Naive B cell (primary cell): Measurements from ENCODE around the gene ZNF695. TPM values are rescaled to one million over a fixed set of nuclear protein-coding genes. Genes with fewer than 3 reads are reported as not detected.
"Not testable (repeated sequence)": the region's sequence is repeated elsewhere in the genome, so short reads cannot be mapped to it uniquely, and the experiment has no call there.

ENCODE experiments used
- ATAC-seq, 2 donors: fragments of 150-1000 bp; cut with Tn5 transposase; 2 replicates each; pipeline ENCODE4 v1.10.0; 2021; ENCODE audit warnings: low read depth in 2 of 2, mild to moderate bottlenecking in 2 of 2, moderate library complexity in 2 of 2
- DNase-seq: peaks from one replicate; pipeline ENCODE4 v3.0.0; 2022
- H3K27ac Mint-ChIP-seq, 6 donors: one replicate each; pipeline ENCODE4 v1.8.0; 2020 to 2022; ENCODE audit warnings: mild to moderate bottlenecking in 6 of 6, mixed read lengths in 6 of 6, moderate library complexity in 5 of 6, inconsistent platforms in 2 of 6
- H3K27me3 Mint-ChIP-seq, 3 donors: one replicate each; pipeline ENCODE4 v1.8.0; 2021 to 2022; ENCODE audit warnings: mixed read lengths in 3 of 3, mild to moderate bottlenecking in 1 of 3
- H3K36me3 Mint-ChIP-seq, 2 donors: one replicate each; pipeline ENCODE4 v1.8.0; 2020 to 2022; ENCODE audit warnings: mixed read lengths in 2 of 2, inconsistent platforms in 1 of 2, mild to moderate bottlenecking in 1 of 2
- H3K4me1 Mint-ChIP-seq, 3 donors: one replicate each; pipeline ENCODE4 v1.8.0; 2020 to 2022; ENCODE audit warnings: mixed read lengths in 3 of 3, inconsistent platforms in 1 of 3, mild to moderate bottlenecking in 1 of 3, moderate library complexity in 1 of 3
- H3K4me3 Mint-ChIP-seq, 8 donors: one replicate each; pipeline ENCODE4 v1.8.0; 2020 to 2022; ENCODE audit warnings: mild to moderate bottlenecking in 8 of 8, mixed read lengths in 8 of 8, moderate library complexity in 8 of 8, inconsistent platforms in 2 of 8
- H3K9me3 Mint-ChIP-seq, 7 donors: one replicate each; pipeline ENCODE4 v1.8.0; 2020 to 2022; ENCODE audit warnings: mixed read lengths in 7 of 7, mild to moderate bottlenecking in 5 of 7, inconsistent platforms in 2 of 7, moderate library complexity in 1 of 7
- polyA plus RNA-seq, 6 donors: library from polyadenylated mRNA; unstranded; fragments of 300-500 nt; fragmentation: Illumina TruSeq; gene quantifications; one replicate each; pipeline ENCODE4 v1.2.3, GENCODE V29; 2021; ENCODE audit warnings: low read depth in 6 of 6

ZNF695 gene
- under 1 TPM in 1 of 6 donors, not detected in 5; 0.08 TPM for polyA plus RNA-seq

DNA sequence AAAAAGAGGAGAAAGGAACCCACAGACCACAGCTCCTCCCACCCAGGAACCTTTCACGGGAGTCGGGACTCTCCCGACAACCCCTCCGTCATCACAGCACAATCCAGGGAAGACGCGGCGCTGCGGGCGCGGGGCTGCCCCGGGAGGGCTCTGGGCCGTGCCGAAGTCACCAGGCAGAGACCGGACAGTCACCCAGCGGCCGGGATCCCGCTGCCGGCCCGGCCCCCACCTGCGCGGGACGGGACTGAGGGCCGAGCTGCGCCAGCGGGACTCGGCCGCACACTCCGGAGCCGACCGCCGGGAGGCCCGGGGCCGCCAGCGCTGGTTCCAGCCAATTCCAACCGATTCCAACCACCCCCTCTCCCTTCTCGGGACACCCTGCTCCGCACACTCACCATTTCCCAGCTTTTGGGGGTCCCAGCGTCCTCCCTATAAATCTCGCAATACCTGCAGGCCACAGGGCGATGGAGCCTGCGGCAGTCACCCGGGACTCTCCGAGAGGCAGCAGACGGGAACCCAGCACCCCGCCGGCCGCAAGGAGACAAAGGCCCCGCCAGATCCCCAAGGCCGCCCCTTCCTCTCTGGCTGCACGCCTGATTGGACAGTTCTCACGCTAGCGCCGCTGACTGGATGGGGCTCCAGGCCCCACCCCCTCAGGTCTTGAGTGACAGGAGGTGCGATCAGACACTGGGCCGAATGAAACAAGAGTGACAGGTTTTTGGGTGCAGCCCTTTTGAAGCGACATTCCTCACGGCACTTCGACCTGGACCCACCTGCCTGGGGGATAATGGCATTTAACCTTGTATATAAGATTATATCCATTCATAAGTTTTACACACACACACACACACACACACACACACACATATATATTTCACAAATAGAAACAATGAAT lies at the start of gene ZNF695:
ZNF695 (minus strand) TSS at position 547 of the 895 bp plus-strand sequence; CDS start at position 398, 149 bp downstream.
- DNase-seq: peak; percentile 79
- Mint-ChIP-seq H3K4me1 (peaks cover 6 to 12% (median 6%) of the 10 kb centered on the region in 3 donors), H3K4me3 (peak within 1 kb of the TSS; percentile 84 to 100 (median 96)), H3K9me3 (peaks cover 0 to 60% (median 42%) of the 10 kb centered on the region in 7 donors), H3K27me3 (peaks cover 8 to 43% (median 29%) of the 10 kb centered on the region in 3 donors), H3K36me3 (peaks cover 5 to 8% of the 10 kb centered on the region in 2 donors), H3K27ac (peak within 1 kb of the TSS in 5 of 6 donors; percentile 60 to 98 (median 86))
- ATAC-seq: peak; percentile 99

DNA sequence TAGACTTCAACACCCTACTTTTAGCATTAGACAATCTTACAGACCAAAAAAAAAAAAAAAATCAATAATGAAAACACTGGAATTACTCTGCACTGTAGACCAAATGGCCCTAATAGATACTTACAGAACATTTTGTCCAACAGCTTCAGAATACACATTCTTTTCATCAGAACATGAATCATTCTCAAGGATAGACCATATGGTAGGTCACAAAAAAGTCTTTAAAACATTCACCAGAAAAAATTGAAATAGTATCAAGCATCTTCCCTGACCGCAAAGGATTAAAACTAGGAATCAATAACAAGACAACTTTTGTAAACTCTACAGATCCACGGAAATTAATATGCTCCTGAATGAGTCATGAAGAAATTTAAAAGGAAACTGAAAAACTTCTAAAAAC lies 48.2 kb upstream of the ZNF695 start:
- no peaks in the 10 kb centered on the region for H3K27me3 Mint-ChIP-seq
- H3K4me1 Mint-ChIP-seq: peaks cover 4 to 22% (median 12%) of the 10 kb centered on the region in 3 donors
- peaks cover 38 to 62% of the 10 kb centered on the region in 2 donors for H3K36me3 Mint-ChIP-seq
- no peak for DNase-seq
- no peak for ATAC-seq
- H3K9me3 Mint-ChIP-seq: peaks cover 9 to 89% (median 81%) of the 10 kb centered on the region in 7 donors
- no peak overlapping the region for H3K27ac Mint-ChIP-seq
- no peak overlapping the region for H3K4me3 Mint-ChIP-seq

DNA sequence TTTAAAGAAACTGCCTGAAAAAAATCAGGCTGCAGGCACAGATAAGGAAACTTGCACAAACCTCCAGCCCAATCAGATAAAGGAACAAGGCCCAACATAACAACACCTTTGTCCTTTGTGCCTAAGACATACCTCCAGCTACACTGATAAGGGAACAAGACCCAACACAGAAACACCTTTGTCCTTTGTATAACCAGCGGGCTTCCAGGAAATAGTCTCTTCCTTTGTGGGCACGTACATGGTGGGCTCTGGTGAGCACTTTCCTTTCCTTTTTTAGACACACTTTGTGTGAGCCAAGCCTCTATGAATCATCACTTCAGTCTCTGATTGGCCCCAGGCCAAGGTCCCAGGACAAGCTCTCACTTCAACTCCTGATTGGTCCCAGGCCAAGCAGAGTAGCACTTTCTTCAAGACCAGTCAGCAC lies 47.1 kb upstream of the ZNF695 start:
- peaks cover 13 to 93% (median 85%) of the 10 kb centered on the region in 7 donors for H3K9me3 Mint-ChIP-seq
- peaks cover 4 to 22% (median 12%) of the 10 kb centered on the region in 3 donors for H3K4me1 Mint-ChIP-seq
- ATAC-seq: no peak
- peaks cover 43 to 56% of the 10 kb centered on the region in 2 donors for H3K36me3 Mint-ChIP-seq
- peak overlapping the region in 1 of 8 donors; percentile 47 for H3K4me3 Mint-ChIP-seq
- no peak overlapping the region for H3K27ac Mint-ChIP-seq
- no peak for DNase-seq
- no peaks in the 10 kb centered on the region for H3K27me3 Mint-ChIP-seq

DNA sequence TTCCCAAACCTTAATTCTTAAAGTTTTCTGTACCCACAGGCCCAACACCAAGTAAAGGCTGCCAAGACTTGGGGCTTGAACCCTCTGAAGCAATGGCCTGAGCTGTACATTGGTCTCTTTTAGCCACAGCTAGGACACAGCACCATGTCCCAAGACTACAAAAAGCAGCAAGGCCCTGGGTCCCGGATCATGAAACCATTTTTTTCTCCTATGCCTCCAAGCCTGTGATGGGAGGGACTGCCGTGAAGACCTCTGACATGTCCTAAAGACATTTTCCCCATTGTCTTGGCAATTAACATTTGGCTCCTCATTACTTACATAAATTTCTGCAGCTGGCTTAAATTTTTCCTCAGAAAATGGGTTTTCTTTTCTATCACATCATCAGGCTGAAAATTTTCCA lies 39.8 kb upstream of the ZNF695 start:
- DNase-seq (no peak), ATAC-seq (no peak)
- H3K9me3 Mint-ChIP-seq: peaks cover 29 to 97% (median 91%) of the 10 kb centered on the region in 7 donors
- H3K4me1 Mint-ChIP-seq: peaks cover 0 to 4% (median 0%) of the 10 kb centered on the region in 3 donors
- H3K36me3 Mint-ChIP-seq: peaks cover 59 to 67% of the 10 kb centered on the region in 2 donors
- no peak overlapping the region for H3K27ac Mint-ChIP-seq
- H3K4me3 Mint-ChIP-seq: no peak overlapping the region
- no peaks in the 10 kb centered on the region for H3K27me3 Mint-ChIP-seq

DNA sequence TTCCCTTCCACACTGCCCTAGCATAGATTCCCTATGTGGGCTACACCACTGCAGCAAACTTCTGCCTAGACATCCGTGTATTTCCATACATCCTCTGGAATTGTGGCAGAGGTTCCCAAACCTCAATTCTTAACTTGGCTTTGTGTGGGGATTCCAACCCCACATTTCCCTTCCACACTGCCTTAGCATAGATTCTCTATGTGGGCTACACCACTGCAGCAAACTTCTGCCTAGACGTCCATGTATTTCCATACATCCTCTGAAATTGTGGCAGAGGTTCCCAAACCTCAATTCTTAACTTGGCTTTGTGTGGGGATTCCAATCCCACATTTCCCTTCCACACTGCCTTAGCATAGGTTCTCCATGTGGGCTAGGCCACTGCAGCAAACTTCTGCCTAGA lies 39.4 kb upstream of the ZNF695 start:
- H3K27ac Mint-ChIP-seq: no peak overlapping the region
- no peaks in the 10 kb centered on the region for H3K27me3 Mint-ChIP-seq
- peaks cover 31 to 97% (median 91%) of the 10 kb centered on the region in 7 donors for H3K9me3 Mint-ChIP-seq
- peaks cover 58 to 72% of the 10 kb centered on the region in 2 donors for H3K36me3 Mint-ChIP-seq
- no peak overlapping the region for H3K4me3 Mint-ChIP-seq
- peaks cover 0 to 4% (median 0%) of the 10 kb centered on the region in 3 donors for H3K4me1 Mint-ChIP-seq
- ATAC-seq: no peak
- DNase-seq: no peak

DNA sequence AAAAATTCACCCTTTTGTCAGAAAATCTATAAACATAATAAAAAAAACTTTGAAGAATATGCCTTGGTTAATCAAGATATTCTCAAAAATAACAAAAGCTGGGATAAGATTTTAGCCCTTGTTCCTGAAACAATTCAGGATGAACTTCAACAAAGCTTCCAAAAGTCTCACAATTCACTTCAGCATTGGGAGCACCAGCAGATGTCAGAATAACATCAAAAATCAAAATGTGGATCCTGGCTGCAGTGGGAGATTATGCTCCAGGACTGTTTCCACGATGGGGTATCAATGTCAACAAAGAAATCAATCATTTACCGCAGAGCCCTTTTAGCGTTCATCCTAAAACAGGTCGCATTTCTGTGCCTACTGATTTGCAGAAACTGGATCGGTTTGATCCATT lies 35.5 kb upstream of the ZNF695 start:
- no peak for DNase-seq
- Mint-ChIP-seq H3K27me3 (no peaks in the 10 kb centered on the region), H3K36me3 (peaks cover 57% of the 10 kb centered on the region in 2 donors), H3K9me3 (peaks cover 22 to 94% (median 84%) of the 10 kb centered on the region in 7 donors), H3K4me3 (no peak overlapping the region), H3K27ac (no peak overlapping the region), H3K4me1 (peaks cover 0 to 4% (median 0%) of the 10 kb centered on the region in 3 donors)
- ATAC-seq: no peak

DNA sequence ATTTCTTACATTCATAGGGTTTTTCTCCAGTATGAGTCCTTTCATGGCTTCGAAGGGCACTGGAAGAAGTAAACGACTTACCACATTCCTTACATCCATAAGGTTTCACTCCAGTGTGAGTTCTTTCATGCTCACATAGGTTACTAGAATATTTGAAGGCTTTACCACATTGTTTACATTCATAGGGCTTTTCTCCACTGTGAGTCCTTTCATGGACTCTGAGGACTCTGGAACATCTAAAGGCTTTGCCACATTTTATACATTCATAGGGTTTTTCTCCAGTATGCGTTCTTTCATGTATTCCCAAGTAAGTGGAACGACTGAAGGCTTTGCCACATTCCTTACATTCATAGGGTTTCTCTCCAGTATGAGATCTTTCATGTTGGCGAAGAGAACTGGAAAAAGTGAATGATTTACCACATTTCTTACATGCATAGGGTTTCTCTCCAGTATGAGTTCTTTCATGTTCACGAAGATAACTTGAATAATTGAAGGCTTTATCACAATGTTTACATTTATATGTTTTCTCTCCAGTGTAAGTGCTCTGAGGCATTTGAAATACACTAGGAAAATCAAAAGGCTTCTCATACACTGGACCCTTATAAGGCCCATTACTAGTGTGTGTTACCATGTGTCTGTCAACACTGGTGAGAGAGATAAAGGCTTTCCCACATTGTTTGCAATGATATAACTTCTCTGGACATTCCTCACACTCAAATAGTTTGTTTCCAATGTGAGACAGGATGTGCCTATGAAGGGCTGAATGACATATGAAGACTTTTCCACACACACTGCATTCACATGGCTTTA lies 29.9 kb upstream of the ZNF695 start:
- peaks cover 10 to 93% (median 78%) of the 10 kb centered on the region in 7 donors for H3K9me3 Mint-ChIP-seq

DNA sequence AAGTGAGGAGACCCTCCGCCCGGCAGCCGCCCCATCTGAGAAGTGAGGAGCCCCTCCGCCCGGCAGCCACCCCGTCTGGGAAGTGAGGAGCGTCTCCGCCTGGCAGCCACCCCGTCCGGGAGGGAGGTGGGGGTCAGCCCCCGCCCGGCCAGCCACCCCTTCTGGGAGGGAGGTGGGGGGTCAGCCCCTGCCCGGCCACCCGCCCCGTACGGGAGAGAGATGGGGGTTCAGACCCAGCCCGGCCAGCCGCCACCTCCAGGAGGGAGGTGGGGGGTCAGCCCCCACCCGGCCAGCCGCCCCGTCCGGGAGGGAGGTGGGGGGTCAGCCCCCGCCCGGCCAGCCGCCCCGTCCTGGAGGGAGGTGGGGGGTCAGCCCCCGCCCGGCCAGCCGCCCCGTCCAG lies 24.4 kb upstream of the ZNF695 start:
- H3K9me3 Mint-ChIP-seq: peaks cover 10 to 77% (median 71%) of the 10 kb centered on the region in 7 donors
- H3K36me3 Mint-ChIP-seq: peaks cover 26 to 34% of the 10 kb centered on the region in 2 donors
- not testable (repeated sequence) for H3K4me1 Mint-ChIP-seq

More for the DNA sequence above, 29.9 kb upstream of the ZNF695 start:
- H3K36me3 Mint-ChIP-seq: peaks cover 45 to 59% of the 10 kb centered on the region in 2 donors
- H3K27me3 Mint-ChIP-seq: no peaks in the 10 kb centered on the region
- H3K27ac Mint-ChIP-seq: no peak overlapping the region
- DNase-seq (no peak), ATAC-seq (no peak)
- H3K4me3 Mint-ChIP-seq: no peak overlapping the region
- H3K4me1 Mint-ChIP-seq: no peaks in the 10 kb centered on the region

DNA sequence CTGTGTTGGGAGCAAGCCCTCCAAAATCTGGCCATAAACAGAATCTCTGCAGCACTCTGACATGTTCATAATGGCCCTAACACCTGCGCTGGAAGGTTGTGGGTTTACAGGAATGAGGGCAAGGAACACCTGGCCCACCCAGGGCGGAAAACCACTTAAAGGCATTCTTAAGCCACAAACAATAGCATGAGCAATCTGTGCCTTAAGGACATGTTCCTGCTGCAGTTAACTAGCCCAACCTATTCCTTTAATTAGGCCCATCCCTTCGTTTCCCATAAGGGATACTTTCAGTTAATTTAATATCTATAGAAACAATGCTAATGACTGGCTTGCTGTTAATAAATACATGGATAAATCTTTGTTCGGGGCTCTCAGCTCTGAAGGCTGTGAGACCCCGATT lies 16.8 kb upstream of the ZNF695 start:
- peaks cover 12 to 26% of the 10 kb centered on the region in 2 donors for H3K36me3 Mint-ChIP-seq
- peaks cover 15 to 86% (median 60%) of the 10 kb centered on the region in 7 donors for H3K9me3 Mint-ChIP-seq

More for the DNA sequence above, 24.4 kb upstream of the ZNF695 start:
- H3K27me3 Mint-ChIP-seq, DNase-seq, H3K27ac Mint-ChIP-seq, ATAC-seq, H3K4me3 Mint-ChIP-seq: not testable (repeated sequence)

DNA sequence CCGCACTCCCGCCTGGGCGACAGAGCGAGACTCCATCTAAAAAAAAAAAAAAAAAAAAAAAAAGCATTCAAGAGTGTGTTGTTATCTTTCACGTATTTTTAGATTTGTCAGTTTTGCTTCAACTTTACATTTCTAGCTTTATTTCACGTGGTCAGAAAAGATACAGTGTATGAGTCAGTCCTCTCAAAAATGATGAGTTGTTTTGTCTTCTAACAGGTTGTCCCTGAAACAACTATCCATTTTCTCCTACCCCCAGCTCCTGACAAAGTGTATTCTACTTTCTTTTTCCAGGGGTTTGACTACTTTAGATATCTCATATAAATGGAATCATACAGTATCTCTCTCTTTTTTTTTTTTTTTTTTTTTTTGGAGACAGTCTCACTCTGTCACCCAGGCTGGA lies 5.5 kb upstream of the ZNF695 start:
- no peak overlapping the region for H3K27ac Mint-ChIP-seq
- peaks cover 4 to 69% (median 34%) of the 10 kb centered on the region in 7 donors for H3K9me3 Mint-ChIP-seq
- ATAC-seq (no peak), DNase-seq (no peak)
- no peak overlapping the region for H3K4me3 Mint-ChIP-seq
- H3K4me1 Mint-ChIP-seq: no peaks in the 10 kb centered on the region
- peaks cover 0 to 15% (median 8%) of the 10 kb centered on the region in 3 donors for H3K27me3 Mint-ChIP-seq
- H3K36me3 Mint-ChIP-seq: peaks cover 3 to 14% of the 10 kb centered on the region in 2 donors

More for the DNA sequence above, 16.8 kb upstream of the ZNF695 start:
- not testable (repeated sequence) for ATAC-seq, DNase-seq, H3K4me1 Mint-ChIP-seq, H3K27me3 Mint-ChIP-seq, H3K27ac Mint-ChIP-seq
- peak overlapping the region in 1 of 8 donors; percentile 37 for H3K4me3 Mint-ChIP-seq

DNA sequence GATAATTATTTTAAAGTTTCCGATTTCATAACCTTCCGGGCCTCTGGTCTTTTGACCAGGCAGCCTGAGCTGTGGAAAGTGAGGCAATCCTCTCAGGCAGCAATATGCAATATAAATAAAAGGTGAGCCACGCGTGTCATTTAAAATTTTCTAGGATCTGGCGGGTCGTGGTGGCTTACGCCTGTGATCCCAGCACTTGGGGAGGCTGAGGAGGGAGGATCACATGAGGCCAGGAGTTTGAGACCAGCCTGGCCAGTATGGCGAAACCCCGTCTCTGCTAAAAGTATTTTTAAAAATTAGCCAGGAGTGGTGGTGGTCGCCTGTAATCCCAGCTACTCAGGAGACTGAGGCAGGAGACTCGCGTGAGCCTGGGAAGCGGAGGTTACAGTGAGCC lies 546 bp upstream of the ZNF695 start:
- ATAC-seq (no peak), DNase-seq (no peak)
- Mint-ChIP-seq H3K27me3 (peaks cover 8 to 43% (median 29%) of the 10 kb centered on the region in 3 donors), H3K36me3 (peaks cover 5 to 8% of the 10 kb centered on the region in 2 donors), H3K27ac (no peak overlapping the region), H3K9me3 (peaks cover 0 to 60% (median 43%) of the 10 kb centered on the region in 7 donors), H3K4me1 (peaks cover 6 to 12% (median 6%) of the 10 kb centered on the region in 3 donors), H3K4me3 (peak overlapping the region; percentile 65 to 100 (median 96))

DNA sequence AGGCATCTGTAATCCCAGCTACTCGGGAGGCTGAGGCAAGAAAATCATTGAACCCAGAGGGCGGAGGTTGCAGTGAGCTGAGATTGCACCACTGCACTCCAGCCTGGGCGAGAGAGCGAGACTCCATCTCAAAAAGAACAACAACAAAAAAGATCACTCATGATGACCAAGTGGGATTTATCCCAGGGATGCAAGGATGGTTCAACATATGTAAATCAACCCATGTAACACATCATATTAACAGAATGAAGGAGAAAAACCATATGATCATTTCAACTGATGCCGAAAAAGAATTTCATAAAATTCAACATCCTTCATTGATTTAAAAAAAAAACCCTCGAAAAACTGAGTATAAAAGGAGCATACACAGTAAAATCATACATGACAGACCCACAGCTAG lies 3.8 kb downstream of the ZNF695 start:
- H3K4me1 Mint-ChIP-seq: peaks cover 6 to 12% (median 6%) of the 10 kb centered on the region in 3 donors
- peaks cover 1 to 70% (median 47%) of the 10 kb centered on the region in 7 donors for H3K9me3 Mint-ChIP-seq
- peaks cover 8 to 38% (median 22%) of the 10 kb centered on the region in 3 donors for H3K27me3 Mint-ChIP-seq
- H3K36me3 Mint-ChIP-seq: peaks cover 5 to 25% of the 10 kb centered on the region in 2 donors
- not testable (repeated sequence) for H3K4me3 Mint-ChIP-seq, H3K27ac Mint-ChIP-seq, DNase-seq, ATAC-seq

DNA sequence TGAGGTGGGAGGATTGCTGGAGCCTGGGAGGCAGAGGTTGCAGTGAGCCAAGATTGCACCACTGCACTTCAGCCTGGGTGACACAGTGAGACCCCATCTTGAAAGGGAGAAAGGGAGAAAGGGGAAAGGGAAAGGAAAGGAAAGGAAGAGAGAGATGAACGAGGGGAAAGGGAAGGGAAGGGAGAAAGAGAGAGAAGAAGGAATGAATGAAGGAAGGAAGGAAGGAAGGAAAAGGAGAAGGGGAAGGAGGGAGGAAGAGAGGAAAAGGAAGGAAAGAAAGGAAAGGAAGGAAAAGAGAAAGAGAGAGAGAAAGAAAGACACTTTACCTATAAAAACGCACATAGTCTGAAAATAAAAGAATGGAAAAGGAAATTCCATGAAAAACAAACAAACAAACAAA lies 18.0 kb downstream of the ZNF695 start:
- peaks cover 24 to 34% of the 10 kb centered on the region in 2 donors for H3K36me3 Mint-ChIP-seq
- DNase-seq (no peak), ATAC-seq (no peak)
- H3K27me3 Mint-ChIP-seq: no peaks in the 10 kb centered on the region
- no peaks in the 10 kb centered on the region for H3K4me1 Mint-ChIP-seq
- no peak overlapping the region for H3K4me3 Mint-ChIP-seq
- H3K27ac Mint-ChIP-seq: no peak overlapping the region
- H3K9me3 Mint-ChIP-seq: peaks cover 23 to 98% (median 94%) of the 10 kb centered on the region in 7 donors
